T-helper 2 cell treated with Interferon-gamma antibody and Interleukin-4, amounts not matched to agents 100 ng/mL and 5 ng/mL, for 36 hours (primary cell): ENCODE results near the gene COL16A1. TPM values are rescaled to one million over a fixed set of nuclear protein-coding genes. Genes with fewer than 3 reads are reported as not detected.

Source experiments
- intact Hi-C: fragments of 100-400 bp; cut with micrococcal nuclease; formaldehyde crosslinking; loops from one replicate; pipeline ENCODE4 v1.15.1; 2023
- total RNA-seq: library from RNA; stranded (reverse); gene quantifications from 2 replicates; pipeline ENCODE4 v1.2.3, GENCODE V29; 2022

Gene COL16A1
- total RNA-seq, 1 donor from 2014 or later, result not detected

DNA sequence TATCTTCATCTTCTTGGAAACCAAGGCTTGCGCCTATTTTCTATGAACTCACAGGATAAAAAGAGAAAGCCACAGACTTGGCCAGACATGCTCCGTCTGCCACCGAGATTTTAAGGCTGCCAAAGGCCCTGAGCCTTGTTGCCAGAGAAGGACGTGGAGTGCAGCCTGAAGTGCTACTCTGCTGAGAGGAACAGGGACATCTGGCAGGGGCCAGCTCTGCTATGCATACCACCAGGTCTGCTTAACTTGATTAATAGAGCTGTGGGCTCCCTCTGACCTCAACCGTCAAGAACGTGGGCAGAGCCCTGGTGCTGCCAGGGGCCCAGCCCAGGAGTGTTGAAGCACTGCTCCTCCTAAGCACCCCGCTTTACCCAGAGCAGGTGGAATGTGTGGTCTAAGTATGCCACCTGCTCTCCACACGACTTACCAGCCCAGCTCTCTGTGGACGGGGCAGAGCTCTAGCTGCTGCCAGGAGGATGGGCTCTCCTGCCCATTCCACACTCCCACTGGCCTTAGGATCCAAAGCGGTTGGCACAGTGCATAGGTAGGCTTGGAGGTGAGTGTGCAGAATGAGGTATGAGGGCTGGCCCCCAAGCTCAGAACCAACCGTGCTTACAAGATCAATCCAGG, 75.8 kb downstream of the COL16A1 start:
- intact Hi-C loops, result no loop called here

DNA sequence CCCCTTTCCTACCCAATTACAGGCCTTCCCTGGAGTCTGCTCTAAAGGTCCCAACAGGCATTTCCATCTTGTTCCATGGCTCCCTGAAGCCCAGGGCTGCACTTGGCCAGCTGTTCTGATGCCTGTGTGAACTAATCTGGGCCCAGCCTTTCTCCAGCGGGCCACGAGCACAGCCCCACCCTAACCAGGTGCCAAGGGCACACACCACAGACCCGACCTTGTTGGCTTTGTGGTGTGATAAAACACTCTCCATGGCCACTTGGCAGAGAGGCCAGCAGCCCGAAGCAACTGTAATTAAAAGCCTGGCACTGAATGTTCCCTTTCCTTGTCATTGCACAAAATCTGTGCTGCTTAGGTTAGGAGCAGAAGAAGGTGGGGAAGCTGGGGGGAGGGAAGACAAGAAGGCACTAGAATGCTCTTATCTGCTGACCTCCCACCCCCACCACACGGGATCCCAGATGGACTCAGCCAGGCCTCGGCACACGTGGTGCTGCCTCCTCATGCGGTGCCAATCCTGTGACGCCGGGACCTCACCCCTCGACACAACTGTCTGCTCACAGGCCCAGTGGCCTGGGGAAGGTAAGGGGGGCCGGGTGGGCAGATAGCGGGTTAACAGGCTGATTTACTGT, 76.4 kb downstream of the COL16A1 start:
- intact Hi-C loops, result no loop called here

DNA sequence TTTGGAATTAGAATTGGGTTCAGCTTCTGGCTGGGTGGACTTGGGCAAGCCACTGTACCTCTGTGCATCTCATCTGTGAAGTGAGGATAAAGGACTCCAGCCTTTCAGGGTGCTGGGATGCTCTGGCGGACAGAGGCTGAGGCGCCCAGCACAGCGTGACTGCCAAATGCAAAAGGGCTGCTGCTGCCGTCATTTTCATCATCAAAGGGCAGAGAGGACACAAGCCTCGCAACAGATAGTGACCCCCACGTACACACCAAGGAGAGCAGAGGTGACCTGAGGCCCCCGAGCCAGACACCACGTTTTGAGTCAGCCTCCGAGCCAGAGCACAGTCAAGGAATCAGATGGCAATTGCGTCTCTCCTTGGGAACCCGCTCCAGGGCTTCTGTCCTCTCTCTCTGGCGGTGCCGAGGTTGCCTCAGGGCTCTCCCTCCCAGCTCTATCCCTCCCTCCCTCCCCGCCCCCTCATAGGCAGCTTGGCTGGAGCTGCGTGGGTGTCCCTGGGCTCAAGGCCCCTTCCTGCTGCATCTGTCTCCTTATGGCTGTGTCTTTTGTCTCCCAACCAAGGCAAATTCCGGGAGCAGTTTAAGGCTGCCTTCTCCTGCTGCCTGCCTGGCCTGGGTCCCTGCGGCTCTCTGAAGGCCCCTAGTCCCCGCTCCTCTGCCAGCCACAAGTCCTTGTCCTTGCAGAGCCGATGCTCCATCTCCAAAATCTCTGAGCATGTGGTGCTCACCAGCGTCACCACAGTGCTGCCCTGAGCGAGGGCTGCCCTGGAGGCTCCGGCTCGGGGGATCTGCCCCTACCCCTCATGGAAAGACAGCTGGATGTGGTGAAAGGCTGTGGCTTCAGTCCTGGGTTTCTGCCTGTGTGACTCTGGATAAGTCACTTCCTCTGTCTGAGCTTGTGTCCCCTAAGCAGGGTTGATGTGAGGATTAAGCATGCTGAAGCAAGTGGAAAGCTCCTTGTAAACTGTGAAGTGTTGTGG, 77.3 kb downstream of the COL16A1 start:
- intact Hi-C loops, result no loop called here

DNA sequence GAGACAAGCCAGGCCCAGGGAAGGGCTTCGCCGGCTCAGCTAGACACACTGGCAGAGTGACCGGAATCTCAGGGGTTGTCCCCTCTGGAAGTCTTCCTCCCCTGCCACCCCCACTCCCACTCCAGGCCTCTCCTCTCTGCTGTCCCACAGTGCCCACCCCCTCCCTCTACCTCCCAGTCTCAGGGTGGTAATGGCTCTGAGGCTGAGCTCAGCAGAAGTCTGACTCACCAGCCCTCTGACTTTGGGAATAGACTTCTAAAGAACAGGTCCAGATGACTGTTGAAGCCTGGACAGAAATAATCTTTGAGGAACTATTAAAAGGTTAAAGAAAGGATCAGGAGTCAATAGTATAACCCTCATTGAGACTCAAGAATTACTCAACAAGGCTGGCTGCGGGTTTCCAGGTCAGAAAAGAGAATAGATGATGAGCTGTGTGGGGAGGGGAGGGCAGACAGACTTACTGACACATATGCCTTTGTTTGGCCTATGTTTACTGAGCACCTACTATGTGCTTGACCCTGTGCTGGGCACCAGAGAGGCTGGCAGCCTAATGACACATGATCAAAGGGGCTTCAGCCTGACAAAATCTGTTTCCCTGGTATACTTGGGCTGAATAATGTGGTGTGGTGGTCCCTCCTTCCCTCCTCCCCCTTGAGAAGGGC, 78.1 kb downstream of the COL16A1 start:
- intact Hi-C loops, result no loop called here

DNA sequence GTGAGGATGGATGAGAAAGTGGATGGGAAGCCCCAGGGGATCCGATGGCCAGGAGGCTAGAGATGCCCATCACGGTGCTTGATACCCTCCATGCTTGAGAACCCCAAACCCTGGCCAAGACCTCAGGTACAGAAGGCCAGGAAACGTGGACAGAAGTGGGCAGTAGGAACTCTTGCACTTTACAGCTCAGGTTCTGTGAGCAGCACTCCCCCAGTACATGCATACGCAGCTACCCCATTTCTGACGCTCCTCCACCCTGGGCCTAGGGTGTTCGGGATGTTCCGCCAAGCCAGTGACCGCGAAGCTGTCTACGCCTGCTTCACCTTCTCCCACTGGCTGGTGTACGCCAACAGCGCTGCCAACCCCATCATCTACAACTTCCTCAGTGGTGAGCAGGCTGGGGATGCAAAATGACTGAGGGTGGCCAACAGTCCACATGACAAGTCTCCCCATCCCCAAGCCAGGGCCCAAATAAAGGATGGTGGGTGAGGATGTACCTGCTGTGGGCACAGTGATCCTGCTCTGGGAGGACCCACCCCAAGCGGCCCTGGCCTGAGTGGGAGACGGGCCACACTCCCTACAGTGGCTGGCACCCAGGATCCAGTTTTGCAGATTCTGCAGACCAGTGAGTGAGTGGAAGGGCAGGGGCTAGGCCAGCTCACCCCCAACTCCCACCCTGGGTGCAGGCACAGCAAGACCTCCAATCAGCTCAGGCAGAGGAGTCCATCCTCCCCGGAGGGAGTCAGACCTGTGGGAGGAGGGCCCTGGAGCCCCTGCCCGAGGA, 78.9 kb downstream of the COL16A1 start:
- intact Hi-C loops, result no loop called here

DNA sequence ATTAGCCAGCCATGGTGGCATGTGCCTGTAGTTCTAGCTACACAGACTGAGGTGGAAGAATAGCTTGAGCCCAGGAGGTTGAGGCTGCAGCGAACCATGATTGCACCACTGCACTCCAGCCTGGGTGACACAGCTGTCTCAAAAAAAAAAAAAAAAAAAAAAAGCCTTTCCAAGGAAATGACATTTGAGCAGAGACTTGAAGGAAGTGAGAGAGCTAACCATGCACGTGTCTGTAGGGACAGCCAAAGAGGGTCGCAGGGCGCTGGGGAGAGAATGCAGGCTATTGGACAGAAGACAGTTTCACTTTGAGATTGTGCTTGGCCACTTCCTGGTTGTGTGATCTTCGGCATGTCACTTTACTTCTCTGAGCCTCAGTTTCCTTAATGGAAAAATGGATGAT, 79.5 kb downstream of the COL16A1 start:
- intact Hi-C loops, result no loop called here

DNA sequence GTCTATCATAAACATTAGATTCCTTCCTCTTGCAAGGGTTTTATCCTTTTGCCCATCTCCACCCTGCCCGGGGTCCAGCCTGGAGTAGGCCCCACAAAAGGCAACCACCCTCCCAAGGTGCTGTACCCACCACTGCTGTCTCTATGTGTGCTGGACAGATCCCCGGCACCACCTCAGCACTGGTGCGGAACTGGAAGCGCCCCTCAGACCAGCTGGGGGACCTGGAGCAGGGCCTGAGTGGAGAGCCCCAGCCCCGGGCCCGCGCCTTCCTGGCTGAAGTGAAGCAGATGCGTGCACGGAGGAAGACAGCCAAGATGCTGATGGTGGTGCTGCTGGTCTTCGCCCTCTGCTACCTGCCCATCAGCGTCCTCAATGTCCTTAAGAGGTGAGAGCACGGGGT, 80.5 kb downstream of the COL16A1 start:
- intact Hi-C loops, result no loop called here

DNA sequence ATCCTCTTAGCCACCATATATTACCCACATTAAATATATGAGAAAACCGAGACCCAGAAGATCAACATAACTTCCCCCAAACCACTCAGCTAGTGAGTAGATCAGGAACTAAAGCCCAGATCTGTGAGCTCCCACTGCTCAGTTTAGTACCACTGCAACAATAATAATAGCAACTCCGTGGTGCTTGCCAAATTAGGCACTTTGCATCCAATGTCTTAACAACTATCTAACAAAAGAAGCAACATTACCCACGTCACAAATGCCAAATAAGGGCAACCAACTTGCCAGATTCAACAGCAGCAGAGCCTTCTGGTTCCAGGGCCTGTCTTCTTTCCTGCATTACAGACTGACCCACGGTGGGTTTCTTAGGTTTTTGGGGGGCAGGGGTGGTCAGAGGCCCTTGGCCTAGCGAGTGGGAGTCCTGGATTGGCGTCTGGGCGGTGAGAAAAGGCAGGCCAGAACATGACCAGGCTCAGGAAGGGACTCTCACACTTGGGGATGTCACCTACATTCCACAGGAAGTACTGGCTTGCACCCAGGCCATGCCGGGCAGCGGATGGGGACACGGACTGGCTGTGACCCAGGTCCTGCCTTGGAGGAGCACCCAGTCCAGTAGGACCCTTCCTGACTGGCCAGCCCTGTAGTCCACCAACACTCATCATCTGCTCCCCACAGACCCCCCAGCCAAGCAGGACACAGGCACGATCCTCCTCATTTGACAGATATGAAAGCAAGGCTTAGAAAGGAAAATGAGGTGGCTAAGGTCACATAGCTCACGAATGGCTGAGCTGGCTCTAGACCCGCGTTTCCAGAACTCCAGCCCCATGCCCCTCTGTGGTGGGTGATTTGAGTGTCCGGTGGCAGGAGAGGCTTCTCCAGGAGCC, 81.7 kb downstream of the COL16A1 start:
- intact Hi-C loops, result no loop called here

DNA sequence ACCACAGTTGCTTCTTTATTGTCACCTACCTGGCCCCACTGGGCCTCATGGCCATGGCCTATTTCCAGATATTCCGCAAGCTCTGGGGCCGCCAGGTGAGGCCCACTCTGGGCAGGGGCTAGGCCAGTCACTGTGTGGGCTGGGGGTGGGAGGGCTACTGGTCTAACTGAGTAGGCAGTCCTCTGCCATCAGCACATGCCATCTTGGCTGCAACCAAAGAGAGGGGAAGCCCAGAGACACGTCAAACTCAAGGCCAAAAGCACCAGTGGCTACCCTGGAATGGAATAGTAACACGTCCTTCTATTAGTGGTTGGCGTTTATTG, 82.4 kb downstream of the COL16A1 start:
- intact Hi-C loops, result no loop called here

DNA sequence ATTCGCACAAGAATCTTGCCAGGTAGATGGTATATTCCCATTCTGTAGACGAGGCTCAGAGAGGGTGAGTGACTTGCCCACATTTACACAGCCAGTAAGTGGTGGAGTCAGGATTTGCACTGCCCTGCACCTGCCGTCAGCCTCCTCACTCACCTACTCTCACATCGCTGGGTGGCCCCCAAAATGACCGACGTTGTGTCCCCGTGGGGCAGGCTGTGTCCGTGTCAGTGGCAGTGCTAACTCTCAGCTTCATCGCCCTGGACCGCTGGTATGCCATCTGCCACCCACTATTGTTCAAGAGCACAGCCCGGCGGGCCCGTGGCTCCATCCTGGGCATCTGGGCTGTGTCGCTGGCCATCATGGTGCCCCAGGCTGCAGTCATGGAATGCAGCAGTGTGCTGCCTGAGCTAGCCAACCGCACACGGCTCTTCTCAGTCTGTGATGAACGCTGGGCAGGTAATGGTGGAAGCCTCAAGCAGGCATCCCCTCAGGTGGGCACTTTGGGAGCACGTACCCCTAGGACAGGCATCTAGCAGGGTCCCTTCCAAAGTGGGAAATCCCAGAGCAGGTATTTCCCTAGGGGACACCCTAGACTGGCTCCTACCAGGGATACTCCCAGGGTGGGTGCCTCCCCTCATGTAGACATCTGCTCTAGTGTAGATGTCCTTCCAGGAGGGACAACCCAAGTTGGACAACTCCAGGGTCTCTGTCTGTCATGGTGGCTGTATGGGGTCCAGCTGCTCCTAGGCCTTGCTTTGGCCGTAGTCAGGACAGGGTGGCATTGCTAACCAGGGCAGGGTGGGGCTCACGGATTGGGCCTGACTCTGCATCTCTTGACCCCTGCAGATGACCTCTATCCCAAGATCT, 83.0 kb downstream of the COL16A1 start:
- intact Hi-C loops, result no loop called here

DNA sequence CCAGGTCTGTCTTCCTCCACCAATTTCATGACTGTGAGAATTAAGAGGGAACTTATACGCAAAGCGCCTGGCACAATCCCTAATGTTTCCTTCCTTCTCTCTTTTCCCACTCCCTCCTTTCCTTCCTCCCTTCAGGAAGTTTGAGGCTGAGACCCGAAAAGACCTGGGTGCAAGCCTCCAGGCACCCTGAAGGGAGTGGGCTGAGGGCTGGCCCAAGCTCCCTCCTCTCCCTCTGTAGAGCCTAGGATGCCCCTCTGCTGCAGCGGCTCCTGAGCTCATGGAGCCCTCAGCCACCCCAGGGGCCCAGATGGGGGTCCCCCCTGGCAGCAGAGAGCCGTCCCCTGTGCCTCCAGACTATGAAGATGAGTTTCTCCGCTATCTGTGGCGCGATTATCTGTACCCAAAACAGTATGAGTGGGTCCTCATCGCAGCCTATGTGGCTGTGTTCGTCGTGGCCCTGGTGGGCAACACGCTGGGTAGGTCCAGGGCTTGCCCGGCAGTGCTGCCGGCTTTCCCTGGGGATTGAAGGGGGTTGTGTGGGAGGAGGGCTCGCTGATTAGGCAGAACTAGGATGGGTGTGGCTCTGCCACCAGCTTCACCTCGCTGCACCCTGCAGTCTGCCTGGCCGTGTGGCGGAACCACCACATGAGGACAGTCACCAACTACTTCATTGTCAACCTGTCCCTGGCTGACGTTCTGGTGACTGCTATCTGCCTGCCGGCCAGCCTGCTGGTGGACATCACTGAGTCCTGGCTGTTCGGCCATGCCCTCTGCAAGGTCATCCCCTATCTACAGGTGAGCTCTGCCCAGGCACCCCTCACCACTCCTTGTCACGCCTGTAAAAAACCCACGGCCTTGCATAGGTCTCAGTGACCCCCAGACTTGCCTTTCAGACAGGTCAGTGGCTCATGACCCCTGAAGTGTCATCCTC, 84.6 kb downstream of the COL16A1 start:
- intact Hi-C loops, result loop anchor here (2.0 kb wide), 1 partner anchor 54 kb away; no protein-coding TSS in a partner anchor

DNA sequence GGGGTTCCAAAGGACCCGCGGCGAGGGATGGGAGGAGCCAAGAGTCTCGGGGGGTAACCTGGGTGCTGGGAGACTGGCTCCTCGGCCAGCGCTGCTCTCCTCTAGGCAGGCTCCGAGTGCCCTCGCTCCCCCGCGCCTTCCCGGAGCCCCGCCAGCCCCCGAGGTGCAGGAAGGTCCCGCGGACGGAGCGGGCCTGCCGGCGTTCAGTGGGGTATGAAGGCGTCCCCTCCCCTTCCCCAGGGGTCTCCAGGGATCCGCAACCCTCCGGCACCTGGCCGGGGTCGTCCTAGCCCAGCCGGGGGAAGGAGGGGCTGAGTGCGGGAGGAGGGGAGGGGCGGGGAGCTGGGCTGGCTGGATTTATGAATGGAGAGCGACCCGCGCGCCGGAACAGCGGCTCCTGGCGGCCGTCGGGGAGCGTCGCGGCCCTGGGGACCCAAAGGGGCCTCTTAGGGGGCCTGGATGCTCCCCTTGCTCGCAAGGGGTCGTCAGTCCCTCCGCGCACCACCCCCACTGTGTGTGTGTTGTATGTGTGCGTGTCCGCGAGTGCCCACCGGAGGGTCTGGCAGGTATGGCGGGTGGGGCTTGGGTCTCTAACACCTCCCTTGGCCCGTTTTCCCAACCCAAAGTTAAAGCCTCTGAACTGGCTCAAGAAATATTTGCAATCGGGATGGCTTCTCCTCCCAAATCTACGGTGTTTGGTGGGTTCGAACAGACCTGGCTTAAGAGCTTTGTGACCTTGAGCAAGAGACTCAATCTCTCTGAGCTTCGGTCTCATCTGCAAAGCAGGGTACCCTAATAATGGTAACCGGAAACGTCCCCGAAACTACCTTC, 85.7 kb downstream of the COL16A1 start:
- intact Hi-C loops, result loop anchor here (2.0 kb wide), 1 partner anchor 53 kb away; no protein-coding TSS in a partner anchor

DNA sequence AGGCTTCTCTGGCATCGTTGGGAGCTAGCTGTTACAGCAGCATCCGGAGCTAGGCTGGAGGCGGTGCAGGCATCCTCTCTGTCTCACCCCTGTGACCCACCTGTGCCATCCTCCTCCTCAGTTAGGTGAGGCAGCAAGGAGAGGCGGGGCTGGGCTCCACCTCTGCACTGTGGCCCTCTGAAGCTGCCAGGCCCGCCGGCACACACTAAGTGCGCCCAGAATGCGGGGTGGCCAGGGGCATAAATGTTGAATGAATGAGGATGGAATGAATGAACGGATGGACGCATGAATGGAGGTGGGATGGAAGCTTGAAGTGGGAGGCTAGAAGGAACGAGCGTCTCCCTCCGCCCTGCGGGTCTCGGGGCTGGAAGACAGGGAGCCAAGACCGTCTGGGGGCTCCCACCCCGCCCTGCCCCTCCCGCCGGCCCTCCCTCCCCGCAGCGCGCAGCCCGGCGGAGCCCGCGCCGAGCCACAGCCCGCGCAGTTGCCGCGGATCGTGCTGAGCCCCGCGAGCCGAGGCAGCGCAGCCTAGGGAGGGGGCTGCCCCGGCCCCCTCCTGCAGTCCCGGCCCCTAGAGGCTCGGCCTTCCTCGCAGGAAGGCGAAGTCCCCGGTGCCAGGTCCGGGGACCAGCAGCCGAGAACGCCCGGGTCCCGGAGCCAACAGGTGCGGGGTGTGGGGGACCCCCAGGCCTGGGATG, 86.5 kb downstream of the COL16A1 start, which contains the start of gene HCRTR1:
Gene HCRTR1, plus strand, starts transcription at position 472 of the 698 bp plus-strand sequence. CDS start 1,504 bp downstream, outside the sequence.
- intact Hi-C loops, result no loop called here

DNA sequence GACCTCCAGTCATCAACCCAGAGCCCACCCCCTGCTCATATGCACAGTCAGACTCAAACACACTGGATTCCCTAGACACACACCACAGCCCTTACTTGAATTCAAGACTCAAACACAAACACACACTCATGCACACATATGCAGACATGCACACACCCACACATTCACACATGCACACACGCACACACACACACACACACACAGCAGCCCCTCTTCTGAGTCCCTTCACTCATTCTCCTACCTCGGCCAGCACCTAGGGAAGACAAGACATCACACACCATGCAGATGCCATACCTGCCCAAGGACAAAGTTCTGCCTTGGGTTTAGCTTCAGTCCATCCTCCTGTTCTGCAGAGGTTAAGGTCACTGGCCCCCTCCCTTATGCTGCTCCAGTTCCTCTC, 87.9 kb downstream of the COL16A1 start:
- intact Hi-C loops, result no loop called here

DNA sequence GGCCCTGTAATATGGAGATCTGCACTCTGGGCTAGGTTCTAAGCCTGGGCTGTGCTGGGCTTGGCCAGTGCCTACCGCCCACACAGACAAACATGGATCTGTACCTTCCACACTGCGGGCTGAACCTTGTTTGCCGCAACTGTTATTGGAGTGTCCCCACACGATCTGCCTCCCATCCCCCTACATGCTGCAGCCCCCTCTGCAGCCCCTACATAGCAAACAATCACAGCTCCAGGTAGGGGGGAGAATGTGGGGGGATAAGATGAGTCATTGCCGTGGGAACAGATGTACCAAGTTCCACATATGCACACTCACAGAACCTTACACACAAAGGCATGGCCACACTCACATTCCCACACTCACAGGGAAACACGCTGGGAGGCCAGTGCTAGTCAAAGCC, 88.4 kb downstream of the COL16A1 start:
- intact Hi-C loops, result no loop called here

DNA sequence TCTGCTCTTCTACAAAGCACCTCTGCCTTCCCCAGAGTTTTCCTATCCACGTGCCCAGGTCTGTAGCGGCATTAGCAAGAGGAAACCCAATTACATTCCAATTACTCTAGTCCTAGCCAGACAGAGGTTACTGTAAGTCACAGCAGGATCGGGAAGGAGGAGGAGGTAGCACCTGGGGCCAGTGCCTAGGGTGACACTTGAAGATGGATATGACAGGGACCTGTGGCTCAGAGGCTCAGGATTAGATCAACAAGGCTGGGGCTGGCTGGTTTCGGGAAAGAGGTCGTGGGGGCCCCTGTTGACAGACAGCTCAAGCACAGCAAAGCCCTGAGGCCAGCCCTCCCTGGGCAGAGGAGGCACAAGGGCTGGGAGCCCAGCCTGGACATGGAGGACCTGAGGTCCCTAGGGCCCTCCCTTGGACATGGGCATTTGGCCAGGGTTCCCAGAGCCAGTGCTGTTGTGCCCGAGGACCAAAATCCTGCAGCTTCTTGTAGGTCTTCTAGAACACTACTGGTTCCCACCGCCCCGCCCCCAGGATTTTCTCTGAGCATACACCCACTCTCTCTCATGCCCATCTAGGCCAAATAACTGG, 89.3 kb downstream of the COL16A1 start:
- intact Hi-C loops, result no loop called here
